Naive thymus-derived CD8-positive, alpha-beta T cell (primary cell): ENCODE results near the gene VWC2. TPM values are rescaled to one million over a fixed set of nuclear protein-coding genes. Genes with fewer than 3 reads are reported as not detected.

Experiments
- ATAC-seq, 2 donors: fragments of 150-1000 bp; cut with Tn5 transposase in 1 of 2; sonication (Bioruptor Pico), chemical (Tn5 transposase) in 1 of 2; 1 replicate in 1 of 2; 2 replicates in 1 of 2; pipeline ENCODE4 v1.10.0; 2021; ENCODE audit warnings: mild to moderate bottlenecking in 2 of 2, moderate library complexity in 2 of 2
- POLR2A ChIA-PET: fragments of 350-600 bp; sonication (Branson Sonifier 250); formaldehyde crosslinking; loops from one replicate; lab custom pipeline; 2021; ENCODE audit warnings: antibody characterized with exemption; lab: Charles Lee
- DNase-seq, 10 donors: peaks; one replicate each; pipeline versions ENCODE4 v3.0.0 to v3.0.0-alpha.2; 2020 to 2022
- H3K27ac Mint-ChIP-seq, 10 donors: one replicate each; pipeline ENCODE4 v1.8.0; 2020 to 2022; ENCODE audit warnings: mild to moderate bottlenecking in 10 of 10, mixed read lengths in 10 of 10, moderate library complexity in 4 of 10, inconsistent platforms in 1 of 10
- H3K27me3 Mint-ChIP-seq, 5 donors: one replicate each; pipeline ENCODE4 v1.8.0; 2021 to 2022; ENCODE audit warnings: mixed read lengths in 5 of 5
- H3K36me3 Mint-ChIP-seq, 3 donors: one replicate each; pipeline ENCODE4 v1.8.0; 2020 to 2022; ENCODE audit warnings: mixed read lengths in 3 of 3, mild to moderate bottlenecking in 2 of 3, inconsistent platforms in 1 of 3
- H3K4me1 Mint-ChIP-seq, 4 donors: one replicate each; pipeline ENCODE4 v1.8.0; 2021 to 2022; ENCODE audit warnings: mixed read lengths in 4 of 4
- H3K4me3 Mint-ChIP-seq, 10 donors: one replicate each; pipeline ENCODE4 v1.8.0; 2020 to 2022; ENCODE audit warnings: mild to moderate bottlenecking in 10 of 10, mixed read lengths in 10 of 10, moderate library complexity in 6 of 10, inconsistent platforms in 1 of 10
- H3K9me3 Mint-ChIP-seq, 9 donors: one replicate each; pipeline ENCODE4 v1.8.0; 2020 to 2022; ENCODE audit warnings: mixed read lengths in 9 of 9, mild to moderate bottlenecking in 3 of 9, inconsistent platforms in 1 of 9, moderate library complexity in 1 of 9
- polyA plus RNA-seq, 3 donors: library from polyadenylated mRNA; unstranded; fragments of 300-500 nt; fragmentation: Illumina TruSeq; gene quantifications; one replicate each; pipeline ENCODE4 v1.2.3, GENCODE V29; 2021
- total RNA-seq, 8 experiments: library from RNA in 2 of 8; stranded (reverse) in 2 of 8; gene quantifications; one replicate each; pipeline ENCODE4 v1.2.3 and lab custom pipeline; 2021 to 2026

VWC2 gene
- total and polyA plus RNA-seq, 5 experiments from 2014 or later: 0.01 TPM; not detected in 4

GRCh38 chr7:49789736-49790135 lies 16.3 kb downstream of the VWC2 start:
- POLR2A ChIA-PET: no interaction called here
- H3K4me1 Mint-ChIP-seq: no peaks in the 10 kb centered on the region
- peaks cover 0 to 15% (median 0%) of the 10 kb centered on the region in 9 donors for H3K9me3 Mint-ChIP-seq
- DNase-seq: no peak
- H3K4me3 Mint-ChIP-seq: no peak overlapping the region
- ATAC-seq: no peak
- H3K27ac Mint-ChIP-seq: no peak overlapping the region
- no peaks in the 10 kb centered on the region for H3K36me3 Mint-ChIP-seq
- H3K27me3 Mint-ChIP-seq: peaks cover 2 to 22% (median 8%) of the 10 kb centered on the region in 5 donors

GRCh38 chr7:49790209-49790608 lies 16.8 kb downstream of the VWC2 start:
- H3K36me3 Mint-ChIP-seq: no peaks in the 10 kb centered on the region
- H3K4me3 Mint-ChIP-seq: no peak overlapping the region
- POLR2A ChIA-PET: no interaction called here
- H3K4me1 Mint-ChIP-seq: no peaks in the 10 kb centered on the region
- H3K9me3 Mint-ChIP-seq: peaks cover 0 to 15% (median 0%) of the 10 kb centered on the region in 9 donors
- H3K27me3 Mint-ChIP-seq: peaks cover 2 to 26% (median 8%) of the 10 kb centered on the region in 5 donors
- H3K27ac Mint-ChIP-seq: no peak overlapping the region
- ATAC-seq (no peak), DNase-seq (no peak)

GRCh38 chr7:49791088-49791741 lies 17.8 kb downstream of the VWC2 start:
- Mint-ChIP-seq H3K27ac (no peak overlapping the region), H3K9me3 (peaks cover 0 to 15% (median 0%) of the 10 kb centered on the region in 9 donors), H3K27me3 (peaks cover 2 to 34% (median 8%) of the 10 kb centered on the region in 5 donors), H3K4me3 (no peak overlapping the region), H3K36me3 (no peaks in the 10 kb centered on the region), H3K4me1 (no peaks in the 10 kb centered on the region)
- DNase-seq (no peak), ATAC-seq (no peak)
- POLR2A ChIA-PET: no interaction called here

GRCh38 chr7:49797987-49798660 lies 24.7 kb downstream of the VWC2 start:
- no peak overlapping the region for H3K4me3 Mint-ChIP-seq
- DNase-seq (no peak), ATAC-seq (no peak)
- H3K9me3 Mint-ChIP-seq: peaks cover 0 to 3% (median 0%) of the 10 kb centered on the region in 9 donors
- POLR2A ChIA-PET: no interaction called here
- H3K36me3 Mint-ChIP-seq: no peaks in the 10 kb centered on the region
- peaks cover 0 to 2% (median 0%) of the 10 kb centered on the region in 4 donors for H3K4me1 Mint-ChIP-seq
- H3K27ac Mint-ChIP-seq: no peak overlapping the region
- peaks cover 2 to 26% (median 14%) of the 10 kb centered on the region in 5 donors for H3K27me3 Mint-ChIP-seq

- H3K36me3 Mint-ChIP-seq: no peaks in the 10 kb centered on the region
- H3K27ac Mint-ChIP-seq: no peak overlapping the region
- DNase-seq (no peak), ATAC-seq (no peak)
- H3K4me3 Mint-ChIP-seq: no peak overlapping the region
- peaks cover 0 to 29% (median 10%) of the 10 kb centered on the region in 5 donors for H3K27me3 Mint-ChIP-seq
- peaks cover 0 to 2% (median 0%) of the 10 kb centered on the region in 4 donors for H3K4me1 Mint-ChIP-seq
- POLR2A ChIA-PET: no interaction called here
- H3K9me3 Mint-ChIP-seq: peaks cover 0 to 3% (median 0%) of the 10 kb centered on the region in 9 donors
Observed at GRCh38 chr7:49800031-49800430, 26.6 kb downstream of the VWC2 start.

GRCh38 chr7:49802600-49802999 lies 29.2 kb downstream of the VWC2 start:
- Mint-ChIP-seq H3K27me3 (peaks cover 0 to 26% (median 13%) of the 10 kb centered on the region in 5 donors), H3K4me1 (peaks cover 0 to 2% (median 0%) of the 10 kb centered on the region in 4 donors), H3K9me3 (peaks cover 0 to 3% (median 0%) of the 10 kb centered on the region in 9 donors), H3K4me3 (no peak overlapping the region), H3K27ac (no peak overlapping the region), H3K36me3 (no peaks in the 10 kb centered on the region)
- DNase-seq: no peak
- POLR2A ChIA-PET: no interaction called here
- no peak for ATAC-seq

- H3K36me3 Mint-ChIP-seq: no peaks in the 10 kb centered on the region
- POLR2A ChIA-PET: no interaction called here
- H3K4me1 Mint-ChIP-seq: peaks cover 0 to under 1% (median 0%) of the 10 kb centered on the region in 4 donors
- H3K27me3 Mint-ChIP-seq: peaks cover 0 to 25% (median 13%) of the 10 kb centered on the region in 5 donors
- DNase-seq: no peak
- no peak overlapping the region for H3K4me3 Mint-ChIP-seq
- no peak for ATAC-seq
- H3K9me3 Mint-ChIP-seq: peaks cover 0 to 2% (median 0%) of the 10 kb centered on the region in 9 donors
- no peak overlapping the region for H3K27ac Mint-ChIP-seq
Observed at GRCh38 chr7:49803812-49804211, 30.4 kb downstream of the VWC2 start.

GRCh38 chr7:49805371-49806007 lies 32.1 kb downstream of the VWC2 start:
- DNase-seq: no peak
- POLR2A ChIA-PET: no interaction called here
- H3K9me3 Mint-ChIP-seq: no peaks in the 10 kb centered on the region
- peaks cover 0 to 23% (median 11%) of the 10 kb centered on the region in 5 donors for H3K27me3 Mint-ChIP-seq
- no peak for ATAC-seq
- no peaks in the 10 kb centered on the region for H3K36me3 Mint-ChIP-seq
- no peak overlapping the region for H3K4me3 Mint-ChIP-seq
- H3K4me1 Mint-ChIP-seq: no peaks in the 10 kb centered on the region
- no peak overlapping the region for H3K27ac Mint-ChIP-seq

- Mint-ChIP-seq H3K4me3 (no peak overlapping the region), H3K4me1 (no peaks in the 10 kb centered on the region), H3K9me3 (peaks cover 0 to 2% (median 0%) of the 10 kb centered on the region in 9 donors), H3K27ac (no peak overlapping the region), H3K36me3 (no peaks in the 10 kb centered on the region), H3K27me3 (peaks cover 0 to 16% (median 2%) of the 10 kb centered on the region in 5 donors)
- DNase-seq (no peak), ATAC-seq (no peak)
- POLR2A ChIA-PET: no interaction called here
Observed at GRCh38 chr7:49812534-49812933, 39.1 kb downstream of the VWC2 start.

- POLR2A ChIA-PET: no interaction called here
- Mint-ChIP-seq H3K9me3 (no peaks in the 10 kb centered on the region), H3K27ac (no peak overlapping the region)
Observed at GRCh38 chr7:49817279-49817678, 43.8 kb downstream of the VWC2 start.

GRCh38 chr7:49821181-49821580 lies 47.7 kb downstream of the VWC2 start:
- peaks cover 7 to 21% (median 13%) of the 10 kb centered on the region in 9 donors for H3K9me3 Mint-ChIP-seq
- ATAC-seq (no peak), DNase-seq (no peak)
- POLR2A ChIA-PET: no interaction called here
- H3K36me3 Mint-ChIP-seq: peaks cover 0 to 5% (median 0%) of the 10 kb centered on the region in 3 donors
- H3K27ac Mint-ChIP-seq: no peak overlapping the region
- no peak overlapping the region for H3K4me3 Mint-ChIP-seq
- no peaks in the 10 kb centered on the region for H3K4me1 Mint-ChIP-seq
- peaks cover 2 to 10% (median 4%) of the 10 kb centered on the region in 5 donors for H3K27me3 Mint-ChIP-seq

More at GRCh38 chr7:49817279-49817678, 43.8 kb downstream of the VWC2 start:
- ATAC-seq: no peak
- peaks cover 0 to 22% (median 6%) of the 10 kb centered on the region in 5 donors for H3K27me3 Mint-ChIP-seq
- no peaks in the 10 kb centered on the region for H3K36me3 Mint-ChIP-seq
- no peak overlapping the region for H3K4me3 Mint-ChIP-seq
- H3K4me1 Mint-ChIP-seq: no peaks in the 10 kb centered on the region
- no peak for DNase-seq

GRCh38 chr7:49822856-49823255 lies 49.4 kb downstream of the VWC2 start:
- Mint-ChIP-seq H3K4me3 (no peak overlapping the region), H3K4me1 (no peaks in the 10 kb centered on the region), H3K27ac (no peak overlapping the region), H3K36me3 (peaks cover 0 to 5% (median 0%) of the 10 kb centered on the region in 3 donors), H3K9me3 (peaks cover 7 to 21% (median 13%) of the 10 kb centered on the region in 9 donors), H3K27me3 (peaks cover 0 to 11% (median 2%) of the 10 kb centered on the region in 5 donors)
- DNase-seq: no peak
- POLR2A ChIA-PET: no interaction called here
- ATAC-seq: no peak

- Mint-ChIP-seq H3K4me3 (no peak overlapping the region), H3K27ac (no peak overlapping the region), H3K4me1 (no peaks in the 10 kb centered on the region), H3K27me3 (peaks cover 0 to 10% (median 2%) of the 10 kb centered on the region in 5 donors), H3K36me3 (peaks cover 0 to 5% (median 0%) of the 10 kb centered on the region in 3 donors), H3K9me3 (peaks cover 7 to 24% (median 15%) of the 10 kb centered on the region in 9 donors)
- POLR2A ChIA-PET: no interaction called here
- ATAC-seq (no peak), DNase-seq (no peak)
Observed at GRCh38 chr7:49823566-49823965, 50.1 kb downstream of the VWC2 start.
